ENCODE measurements around the gene GALNT2. TPM values are rescaled to one million over a fixed set of nuclear protein-coding genes. Genes with fewer than 3 reads are reported as not detected.

Gene GALNT2
- total and polyA plus RNA-seq, 4 donors: 47.5 to 182 (median 114) TPM

DNA sequence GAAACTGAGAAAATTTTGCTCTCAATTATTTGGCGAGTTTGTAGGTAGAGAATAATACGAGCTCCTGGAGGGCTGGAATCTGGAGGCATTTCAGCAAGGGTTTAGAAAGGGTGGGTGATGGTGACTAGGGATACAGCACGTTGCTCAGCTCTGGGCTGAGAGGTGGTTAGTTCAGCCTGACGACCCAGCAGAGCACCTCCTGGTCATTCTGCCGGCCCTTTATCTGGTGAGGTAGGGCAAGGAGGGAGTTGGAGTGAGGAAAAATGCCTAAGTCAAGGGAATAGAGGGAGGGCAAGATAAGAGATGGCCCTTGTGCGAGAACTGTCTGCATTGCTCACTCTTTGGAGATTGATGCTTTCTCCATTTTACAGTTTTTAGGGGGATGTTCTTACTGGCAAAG is 19.1 kb downstream of the GALNT2 start:
- TF ChIP-seq HNF4A (conservative IDR thresholded peaks at IDR 0.05) (no peak), YY1 (IDR thresholded peaks at IDR 0.05) (no peak), FOXA2 (IDR thresholded peaks at IDR 0.05) (no peak), FOXA1 (IDR thresholded peaks at IDR 0.05) (no peak), GABPA (IDR thresholded peaks at IDR 0.05 in 1 of 2, conservative IDR thresholded peaks at IDR 0.05 in 1 of 2) (no peak), REST (IDR thresholded peaks at IDR 0.05) (no peak), HNF4G (IDR thresholded peaks at IDR 0.05) (no peak), MAX (IDR thresholded peaks at IDR 0.05) (no peak), NR2F2 (IDR thresholded peaks at IDR 0.05) (no peak), CTCF (IDR thresholded peaks at IDR 0.05; ENCODE audit: low read depth, low read length, missing input control) (no peak), EGR1 (IDR thresholded peaks at IDR 0.05; ENCODE audit: low read depth in 2 of 2) (no peak)
- Histone ChIP-seq H3K9ac (ENCODE audit: low read depth in 1 of 2, low read length in 2 of 2) (no peak overlapping the region), H3K27ac (ENCODE audit: low read depth in 1 of 2, low read length in 2 of 2) (no peak overlapping the region), H3K36me3 (ENCODE audit: control insufficient read depth in 4 of 4, insufficient read depth in 3 of 4, low read depth in 1 of 4, low read length in 3 of 4) (peaks cover 0 to 5% (median 2%) of the 10 kb centered on the region in 4 donors), H3K27me3 (ENCODE audit: control insufficient read depth in 4 of 4, insufficient read depth in 4 of 4, low read length in 3 of 4) (no peaks in the 10 kb centered on the region), H3K4me3 (ENCODE audit: low read depth in 1 of 3, low read length in 3 of 3) (no peak overlapping the region), H3K4me1 (ENCODE audit: control insufficient read depth in 4 of 4, insufficient read depth in 4 of 4, low read length in 3 of 4) (peaks cover 0 to 15% (median 11%) of the 10 kb centered on the region in 4 donors), H3K9me3 (ENCODE audit: control insufficient read depth in 4 of 4, low read length in 3 of 4) (no peaks in the 10 kb centered on the region)
- no peak for DNase-seq (ENCODE audit: low spot score)
- 88% methylated on average over 6 of the region's 6 CpGs for WGBS

GRCh38 chr1:230087028-230087716 is 20.1 kb downstream of the GALNT2 start:
- Histone ChIP-seq H3K4me3 (ENCODE audit: low read depth in 1 of 3, low read length in 3 of 3) (no peak overlapping the region), H3K9ac (ENCODE audit: low read depth in 1 of 2, low read length in 2 of 2) (no peak overlapping the region), H3K27ac (ENCODE audit: low read depth in 1 of 2, low read length in 2 of 2) (no peak overlapping the region), H3K9me3 (ENCODE audit: control insufficient read depth in 4 of 4, low read length in 3 of 4) (no peaks in the 10 kb centered on the region), H3K36me3 (ENCODE audit: control insufficient read depth in 4 of 4, insufficient read depth in 3 of 4, low read depth in 1 of 4, low read length in 3 of 4) (peaks cover 0 to 5% (median 3%) of the 10 kb centered on the region in 4 donors), H3K27me3 (ENCODE audit: control insufficient read depth in 4 of 4, insufficient read depth in 4 of 4, low read length in 3 of 4) (no peaks in the 10 kb centered on the region), H3K4me1 (ENCODE audit: control insufficient read depth in 4 of 4, insufficient read depth in 4 of 4, low read length in 3 of 4) (peaks cover 0 to 15% (median 11%) of the 10 kb centered on the region in 4 donors)
- DNase-seq (ENCODE audit: low spot score): no peak
- WGBS: 93% methylated on average over 12 of the region's 12 CpGs
- TF ChIP-seq FOXA2 (IDR thresholded peaks at IDR 0.05) (no peak), MAX (IDR thresholded peaks at IDR 0.05) (no peak), CTCF (IDR thresholded peaks at IDR 0.05; ENCODE audit: low read depth, low read length, missing input control) (no peak), ATF3 (IDR thresholded peaks at IDR 0.05) (no peak), NR2F2 (IDR thresholded peaks at IDR 0.05) (no peak), EGR1 (IDR thresholded peaks at IDR 0.05; ENCODE audit: low read depth in 2 of 2) (no peak), HNF4A (conservative IDR thresholded peaks at IDR 0.05) (no peak), RAD21 (IDR thresholded peaks at IDR 0.05) (no peak), SP1 (IDR thresholded peaks at IDR 0.05) (no peak), FOXA1 (IDR thresholded peaks at IDR 0.05) (no peak), HNF4G (IDR thresholded peaks at IDR 0.05) (no peak), TAF1 (conservative IDR thresholded peaks at IDR 0.05) (no peak)
- TF ChIP-seq, protein P1, sequence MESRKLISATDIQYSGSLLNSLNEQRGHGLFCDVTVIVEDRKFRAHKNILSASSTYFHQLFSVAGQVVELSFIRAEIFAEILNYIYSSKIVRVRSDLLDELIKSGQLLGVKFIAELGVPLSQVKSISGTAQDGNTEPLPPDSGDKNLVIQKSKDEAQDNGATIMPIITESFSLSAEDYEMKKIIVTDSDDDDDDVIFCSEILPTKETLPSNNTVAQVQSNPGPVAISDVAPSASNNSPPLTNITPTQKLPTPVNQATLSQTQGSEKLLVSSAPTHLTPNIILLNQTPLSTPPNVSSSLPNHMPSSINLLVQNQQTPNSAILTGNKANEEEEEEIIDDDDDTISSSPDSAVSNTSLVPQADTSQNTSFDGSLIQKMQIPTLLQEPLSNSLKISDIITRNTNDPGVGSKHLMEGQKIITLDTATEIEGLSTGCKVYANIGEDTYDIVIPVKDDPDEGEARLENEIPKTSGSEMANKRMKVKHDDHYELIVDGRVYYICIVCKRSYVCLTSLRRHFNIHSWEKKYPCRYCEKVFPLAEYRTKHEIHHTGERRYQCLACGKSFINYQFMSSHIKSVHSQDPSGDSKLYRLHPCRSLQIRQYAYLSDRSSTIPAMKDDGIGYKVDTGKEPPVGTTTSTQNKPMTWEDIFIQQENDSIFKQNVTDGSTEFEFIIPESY (IDR thresholded peaks at IDR 0.05): no peak
